Measurements from ENCODE around the gene KCNMA1.

- no peak for TF ChIP-seq GATA3 (IDR thresholded peaks at IDR 0.05; ENCODE audit: low read depth, low read length)
- no peak for TF ChIP-seq GATA2 (IDR thresholded peaks at IDR 0.05; ENCODE audit: low read depth, low read length)
Observed at GRCh38 chr10:77592510-77592909, 45.1 kb downstream of the KCNMA1 start.

All from SH-SY5Y (cell line).